ENCODE measurements around the gene CNEP1R1.

CNEP1R1 gene

DNA sequence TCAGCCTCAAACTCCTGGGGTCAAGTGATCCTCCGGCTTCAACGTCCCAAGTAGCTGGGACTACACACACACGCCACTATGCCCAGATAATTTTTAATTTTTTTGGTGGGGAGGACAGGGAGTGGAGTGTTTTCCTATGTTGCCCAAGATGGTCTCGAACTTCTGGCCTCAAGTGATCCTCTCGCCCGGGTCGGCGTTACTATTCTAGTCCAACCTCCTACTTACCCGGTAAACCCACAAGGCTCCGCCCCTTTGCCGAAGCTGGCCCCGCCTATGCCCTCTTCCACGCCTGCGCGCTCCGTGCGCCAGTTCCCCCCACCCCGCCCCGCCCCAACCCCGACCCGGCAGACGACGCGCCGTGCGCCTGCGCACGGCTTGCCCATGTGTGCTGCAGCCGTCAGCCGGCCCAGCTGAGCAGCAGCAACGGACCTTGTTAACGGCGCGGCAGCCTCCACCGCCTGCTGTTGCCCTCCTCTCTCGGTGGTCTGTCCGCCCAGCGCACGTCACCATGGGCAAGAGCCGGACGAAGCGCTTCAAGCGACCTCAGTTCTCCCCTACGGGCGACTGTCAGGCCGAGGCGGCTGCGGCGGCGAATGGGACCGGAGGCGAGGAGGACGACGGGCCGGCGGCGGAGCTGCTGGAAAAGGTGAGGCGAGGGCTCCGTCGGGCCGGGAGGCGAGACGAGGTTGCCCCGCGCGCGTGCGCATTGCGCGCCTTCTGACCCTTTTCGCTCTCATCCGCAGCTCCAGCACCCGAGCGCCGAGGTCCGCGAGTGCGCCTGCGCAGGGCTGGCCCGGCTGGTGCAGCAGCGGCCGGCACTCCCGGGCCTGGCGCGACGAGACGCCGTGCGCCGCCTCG is 40.8 kb downstream of the CNEP1R1 start, which contains the start of gene HEATR3:
Gene HEATR3 (plus strand): TSS at position 347 of the 858 bp plus-strand sequence. CDS start 162 bp downstream, at position 509.
- DNase-seq: peak; percentile 54

DNA sequence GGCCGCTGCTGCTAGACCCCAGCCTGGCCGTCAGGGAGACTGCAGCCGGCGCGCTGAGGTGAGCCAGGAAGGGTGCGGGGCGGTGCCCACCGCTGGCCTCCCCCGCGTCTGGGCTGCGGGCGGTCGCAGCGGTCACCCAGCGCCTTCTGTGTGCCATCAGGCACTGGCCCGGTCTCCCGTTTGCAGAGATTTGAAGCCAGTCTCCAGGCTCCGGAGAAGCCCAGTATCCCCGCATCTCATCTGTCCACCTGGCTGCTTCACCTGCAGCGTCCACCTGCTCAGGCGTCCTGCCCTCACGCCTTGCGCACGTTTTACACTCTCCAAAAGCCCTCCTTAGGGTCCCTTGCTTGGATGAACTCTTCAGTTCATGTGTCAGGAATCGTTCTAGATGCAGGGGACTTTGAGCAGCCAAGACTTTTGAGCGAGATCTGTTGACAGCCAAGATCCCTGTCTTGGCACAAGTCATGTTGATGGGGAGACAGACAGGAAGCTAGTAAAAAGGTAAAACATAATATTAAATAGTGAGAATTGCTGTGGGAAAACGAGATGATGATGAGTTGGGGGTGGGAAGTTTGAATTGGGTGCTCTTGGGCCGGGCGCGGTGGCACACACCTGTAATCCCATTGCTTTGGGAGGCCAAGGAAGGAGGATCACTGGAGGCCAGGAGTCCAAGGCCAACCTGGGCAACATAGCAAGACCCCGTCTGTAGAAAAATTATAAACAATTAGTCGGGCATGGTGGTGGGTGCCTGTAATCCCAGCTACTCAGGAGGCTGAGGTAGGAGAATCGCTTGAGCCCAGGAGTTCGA is 41.7 kb downstream of the CNEP1R1 start:
- no peak for DNase-seq

DNA sequence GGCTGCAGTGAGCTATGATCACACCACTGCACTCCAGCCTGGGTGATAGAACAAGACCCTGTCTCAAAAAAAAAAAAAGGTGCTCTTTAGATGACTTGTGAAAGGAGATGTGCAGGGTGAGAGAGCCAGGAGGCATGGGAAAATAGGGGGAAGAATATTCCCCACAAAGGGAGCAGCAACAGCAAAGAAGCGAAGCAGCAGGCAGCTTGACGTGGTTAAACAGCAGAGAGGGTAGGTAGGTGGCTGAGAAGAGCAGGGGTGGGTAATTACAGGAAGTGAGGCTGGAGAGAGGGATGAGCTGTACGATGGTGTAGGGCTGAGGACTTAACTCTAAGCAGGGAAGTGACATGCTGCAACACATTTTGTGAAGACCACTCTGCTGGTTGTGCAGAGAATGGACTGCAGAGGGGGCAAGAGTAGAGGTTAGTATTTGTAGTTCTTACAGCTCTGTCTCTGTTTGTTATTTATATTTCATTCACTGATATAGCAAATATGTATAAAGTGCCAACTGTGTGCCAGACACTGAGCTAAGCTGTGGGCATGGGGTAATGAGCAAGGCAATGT is 42.3 kb downstream of the CNEP1R1 start:
- no peak for DNase-seq

DNA sequence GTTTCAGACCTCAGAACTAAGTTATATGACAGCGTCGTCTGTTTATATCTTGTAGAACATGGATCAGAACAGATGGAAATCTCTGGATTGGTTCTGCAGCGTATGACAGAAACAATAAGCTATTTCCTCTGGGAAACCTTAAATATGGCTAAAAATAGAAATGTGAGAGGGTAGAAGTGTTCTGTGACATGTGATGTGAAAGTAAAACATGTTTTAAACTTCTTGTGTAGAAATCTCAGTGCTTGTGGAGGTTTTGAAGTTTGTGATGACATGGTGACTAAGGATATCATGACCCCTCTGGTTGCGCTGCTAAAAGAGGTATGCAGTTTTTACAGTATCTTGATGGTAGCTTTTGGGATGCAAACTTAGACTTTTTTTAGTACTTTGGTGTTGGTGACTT is 43.5 kb downstream of the CNEP1R1 start:
- DNase-seq: no peak

DNA sequence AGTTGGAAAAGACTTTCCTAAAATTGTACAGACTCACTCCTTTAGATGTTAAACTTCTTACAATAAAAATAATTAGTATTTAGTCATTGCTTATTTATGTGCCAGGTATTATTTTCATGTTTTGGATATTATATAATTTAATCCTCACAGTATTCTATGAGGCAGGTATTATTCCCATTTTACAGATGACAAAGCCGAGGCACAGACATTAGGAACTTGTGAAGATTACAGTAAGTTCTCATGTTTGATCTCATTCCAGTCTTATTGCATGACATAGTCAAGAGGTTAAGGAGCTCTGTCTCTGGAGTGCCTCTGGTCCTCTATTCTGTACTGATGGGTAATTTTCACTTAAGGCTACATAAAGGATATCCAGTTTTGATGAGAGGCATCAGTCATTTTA is 44.0 kb downstream of the CNEP1R1 start:
- no peak for DNase-seq

DNA sequence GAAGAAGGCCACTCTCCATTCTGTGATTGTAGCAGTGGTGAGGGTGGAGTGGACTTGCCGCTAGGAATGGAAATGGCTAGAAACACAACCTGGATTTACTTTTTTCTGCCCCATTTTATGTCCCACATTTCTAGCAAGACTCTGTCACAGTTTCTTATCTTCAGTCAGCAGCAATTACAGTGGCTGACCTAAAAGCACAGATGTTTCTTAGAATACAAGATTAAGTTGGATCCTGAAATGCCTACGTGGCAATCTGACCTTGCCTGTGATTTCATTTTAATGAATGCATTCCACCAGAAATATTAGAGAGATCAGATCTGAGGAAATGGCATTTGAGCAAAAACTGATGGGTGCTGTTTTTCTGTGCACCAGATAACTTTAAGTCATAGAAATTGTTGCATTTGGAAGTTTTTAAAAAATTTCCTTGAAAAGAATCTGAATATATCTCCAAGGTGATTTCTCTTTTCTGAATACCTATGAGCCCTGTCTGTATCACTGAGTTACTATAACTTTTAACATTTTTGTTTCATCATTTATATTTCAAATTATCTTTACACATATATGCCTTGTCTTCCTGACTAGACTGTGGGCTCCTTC is 46.1 kb downstream of the CNEP1R1 start:
- DNase-seq: no peak

DNA sequence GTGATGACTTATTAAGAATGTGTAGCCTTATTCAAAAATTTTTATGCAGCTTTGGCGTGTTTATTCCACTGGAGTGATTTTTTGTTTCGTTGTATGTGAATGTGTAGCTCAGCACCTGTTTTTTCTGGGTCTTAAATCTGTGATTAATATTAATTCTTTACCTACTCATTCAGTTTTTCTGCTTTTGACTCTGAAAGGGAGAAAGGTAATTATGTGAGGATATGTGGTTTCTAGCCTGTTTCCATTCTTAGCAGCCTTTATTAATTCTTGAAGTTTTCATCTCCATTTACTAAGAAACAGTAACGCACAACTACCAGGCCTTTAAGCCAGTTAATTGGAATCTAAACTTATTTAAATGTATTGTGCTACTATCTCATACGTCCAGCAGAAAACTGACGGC is 47.7 kb downstream of the CNEP1R1 start:
- no peak for DNase-seq

DNA sequence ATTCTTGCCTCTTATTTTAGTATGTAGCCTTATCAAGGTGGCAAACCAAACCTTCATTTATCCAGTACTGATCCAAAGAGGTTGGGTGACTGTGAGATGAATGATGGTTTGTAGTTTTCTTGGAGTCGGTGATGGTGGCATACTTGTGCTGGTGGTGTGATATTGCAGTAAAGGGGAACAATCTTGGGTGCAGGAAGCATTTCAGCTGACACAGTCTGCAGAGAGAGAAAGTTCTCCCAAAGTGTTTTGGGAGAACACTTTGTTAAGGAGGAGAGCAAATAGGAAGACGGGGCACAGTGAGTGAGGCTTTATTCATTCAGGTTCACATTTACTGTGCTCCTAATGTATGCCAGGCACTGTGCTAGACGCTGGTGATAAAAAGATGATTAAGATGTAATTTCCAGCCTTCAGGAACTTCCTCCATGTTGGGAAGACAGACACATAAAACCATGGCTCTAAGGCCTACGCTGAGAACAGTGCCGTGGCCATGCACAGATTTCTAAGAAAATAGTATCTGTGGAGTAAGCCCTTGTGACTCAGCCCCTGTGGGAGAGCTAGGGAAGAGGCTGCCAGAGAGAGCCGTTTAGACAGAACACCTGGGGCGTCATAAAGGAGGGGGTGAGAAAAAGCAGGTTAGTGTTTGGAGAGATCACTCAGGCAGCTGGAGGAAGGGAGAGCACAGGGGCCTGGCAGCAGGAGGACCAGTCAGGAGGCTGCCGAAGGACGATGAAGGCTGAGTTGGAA is 54.5 kb downstream of the CNEP1R1 start:
- no peak for DNase-seq

DNA sequence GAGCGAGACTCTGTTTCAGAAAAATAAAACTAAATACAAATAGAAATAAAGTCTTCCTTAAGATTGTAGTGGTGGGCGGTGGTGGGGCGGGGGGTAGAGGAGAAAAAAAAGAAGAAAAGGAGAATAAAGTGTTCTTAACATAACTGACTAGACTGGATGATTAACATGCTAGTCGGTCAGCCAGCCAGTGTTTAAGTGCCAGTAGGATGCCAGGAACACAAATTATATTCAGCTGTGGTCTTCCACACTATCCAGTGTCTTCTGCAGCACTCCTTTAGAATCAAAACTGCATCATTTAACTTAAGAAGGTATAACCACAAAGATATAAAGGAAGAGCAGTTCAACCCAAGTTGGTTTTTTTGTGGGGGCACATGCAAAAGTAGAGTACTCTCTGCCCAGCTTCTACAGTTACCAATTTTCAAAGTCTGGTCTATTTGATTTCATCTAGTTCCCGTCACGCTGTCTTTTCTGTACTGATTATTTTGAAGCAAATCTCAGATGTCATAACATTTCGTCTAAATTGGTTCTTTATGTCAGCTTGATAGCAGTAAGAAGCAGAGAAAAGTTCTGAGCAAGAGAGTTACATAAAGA is 56.5 kb downstream of the CNEP1R1 start:
- no peak for DNase-seq

DNA sequence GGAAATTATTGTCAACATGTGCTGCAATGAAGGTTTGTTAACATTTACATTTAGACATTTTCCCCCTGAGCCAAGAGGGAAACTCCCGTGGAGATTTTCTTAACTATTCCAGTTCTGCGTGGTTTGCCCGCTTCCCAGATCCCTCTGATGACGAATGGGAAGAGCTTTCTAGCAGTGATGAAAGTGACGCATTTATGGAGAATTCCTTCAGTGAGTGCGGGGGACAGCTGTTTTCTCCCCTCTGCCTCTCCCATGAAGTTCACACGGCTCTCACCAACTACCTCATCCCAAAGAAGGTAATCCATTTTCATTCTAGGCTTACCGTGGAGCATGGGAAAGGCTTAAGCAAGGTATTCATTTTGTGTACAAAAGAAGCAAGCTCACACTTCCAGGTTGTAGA is 59.0 kb downstream of the CNEP1R1 start:
- no peak for DNase-seq

DNA sequence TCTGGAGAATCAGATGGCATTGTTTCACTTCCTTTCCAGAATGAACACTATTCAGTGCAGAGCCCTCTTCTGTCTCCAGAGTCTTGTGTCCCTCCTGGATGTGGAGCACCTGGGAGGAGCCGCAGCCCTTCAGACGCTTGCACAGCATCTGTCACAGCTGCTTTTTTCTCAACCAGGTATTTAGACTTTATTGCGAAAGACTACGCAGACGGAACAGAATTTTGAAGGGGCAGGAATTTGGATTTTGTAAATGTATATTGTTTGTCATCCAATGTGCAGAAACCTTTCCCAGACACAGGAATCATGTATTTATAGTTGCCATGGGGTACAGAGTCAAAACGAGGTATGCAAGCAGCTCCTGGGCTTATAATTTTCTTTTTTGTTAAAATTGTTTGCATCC is 61.2 kb downstream of the CNEP1R1 start:
- DNase-seq: no peak

All from DMS79 (cell line).